Body of pancreas (tissue), 4 donors: Measurements from ENCODE around the gene CORO7.

Source experiments
- POLR2A ChIP-seq, 3 donors: fragments of 450-650 bp; IDR thresholded peaks; one replicate each; pipeline ENCODE4 v1.6.1; 2016; ENCODE audit warnings: antibody characterized with exemption in 3 of 3, mild to moderate bottlenecking in 2 of 3
- TF ChIP-seq, protein P1 (sequence below), 7 experiments: fragments of 450-650 bp in 4 of 7; fragments of 200-600 bp in 3 of 7; sonication (generic) in 3 of 7; IDR thresholded peaks; one replicate each; pipeline ENCODE4 v1.5.1; 2016 to 2019; ENCODE audit warnings: antibody characterized with exemption in 7 of 7

- TF ChIP-seq, protein P1, sequence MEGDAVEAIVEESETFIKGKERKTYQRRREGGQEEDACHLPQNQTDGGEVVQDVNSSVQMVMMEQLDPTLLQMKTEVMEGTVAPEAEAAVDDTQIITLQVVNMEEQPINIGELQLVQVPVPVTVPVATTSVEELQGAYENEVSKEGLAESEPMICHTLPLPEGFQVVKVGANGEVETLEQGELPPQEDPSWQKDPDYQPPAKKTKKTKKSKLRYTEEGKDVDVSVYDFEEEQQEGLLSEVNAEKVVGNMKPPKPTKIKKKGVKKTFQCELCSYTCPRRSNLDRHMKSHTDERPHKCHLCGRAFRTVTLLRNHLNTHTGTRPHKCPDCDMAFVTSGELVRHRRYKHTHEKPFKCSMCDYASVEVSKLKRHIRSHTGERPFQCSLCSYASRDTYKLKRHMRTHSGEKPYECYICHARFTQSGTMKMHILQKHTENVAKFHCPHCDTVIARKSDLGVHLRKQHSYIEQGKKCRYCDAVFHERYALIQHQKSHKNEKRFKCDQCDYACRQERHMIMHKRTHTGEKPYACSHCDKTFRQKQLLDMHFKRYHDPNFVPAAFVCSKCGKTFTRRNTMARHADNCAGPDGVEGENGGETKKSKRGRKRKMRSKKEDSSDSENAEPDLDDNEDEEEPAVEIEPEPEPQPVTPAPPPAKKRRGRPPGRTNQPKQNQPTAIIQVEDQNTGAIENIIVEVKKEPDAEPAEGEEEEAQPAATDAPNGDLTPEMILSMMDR (IDR thresholded peaks at IDR 0.05) = no peak
- no peak for TF ChIP-seq POLR2A (IDR thresholded peaks at IDR 0.05)
These were observed 4.2 kb downstream of the CORO7 start for GRCh38 chr16:4412159-4412558.
